ENCODE data around the gene RBP4.

Gene RBP4

DNA sequence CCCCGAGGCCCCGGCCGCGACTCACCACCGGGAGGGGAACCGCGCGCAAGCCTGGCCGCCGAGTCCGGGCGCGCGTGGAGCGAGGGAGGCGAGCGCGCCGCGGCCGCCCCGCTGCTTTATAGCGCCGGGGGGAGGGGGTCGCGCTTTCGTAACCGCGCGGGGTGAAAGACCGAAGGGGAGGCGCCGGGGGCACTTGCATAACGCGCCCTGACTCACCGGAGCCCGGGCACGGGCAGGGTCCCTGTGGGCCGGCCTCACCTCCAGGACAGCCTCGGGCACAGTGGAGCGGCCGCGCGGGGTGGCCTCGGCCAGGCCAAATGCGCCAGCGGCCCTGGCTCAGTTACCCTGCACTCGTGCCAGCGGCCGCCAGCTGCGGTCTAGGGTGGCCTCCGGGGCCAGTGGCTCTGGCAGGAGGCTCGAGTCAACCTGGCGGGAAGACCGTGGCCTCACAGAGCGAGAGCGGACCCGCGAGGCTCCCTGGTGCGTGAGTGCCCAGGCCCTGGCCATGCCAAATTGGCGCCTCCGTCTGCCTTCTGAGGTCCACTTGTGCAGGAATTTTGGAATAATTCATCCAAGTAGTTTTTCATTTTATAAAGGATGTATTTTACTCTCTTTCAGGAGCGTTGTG lies at the start of gene RBP4:
TSS of gene RBP4 (minus strand) at position 90 of the 628 bp plus-strand sequence. CDS start 207 bp downstream, outside the sequence.
- in situ Hi-C loops (cut with MboI; ENCODE audit: low sequenced_read_pairs) = no loop called here

GRCh38 chr10:93639791-93640190 lies 38.8 kb upstream of the RBP4 start:
- in situ Hi-C loops (cut with MboI; ENCODE audit: low sequenced_read_pairs) = no loop called here

DNA sequence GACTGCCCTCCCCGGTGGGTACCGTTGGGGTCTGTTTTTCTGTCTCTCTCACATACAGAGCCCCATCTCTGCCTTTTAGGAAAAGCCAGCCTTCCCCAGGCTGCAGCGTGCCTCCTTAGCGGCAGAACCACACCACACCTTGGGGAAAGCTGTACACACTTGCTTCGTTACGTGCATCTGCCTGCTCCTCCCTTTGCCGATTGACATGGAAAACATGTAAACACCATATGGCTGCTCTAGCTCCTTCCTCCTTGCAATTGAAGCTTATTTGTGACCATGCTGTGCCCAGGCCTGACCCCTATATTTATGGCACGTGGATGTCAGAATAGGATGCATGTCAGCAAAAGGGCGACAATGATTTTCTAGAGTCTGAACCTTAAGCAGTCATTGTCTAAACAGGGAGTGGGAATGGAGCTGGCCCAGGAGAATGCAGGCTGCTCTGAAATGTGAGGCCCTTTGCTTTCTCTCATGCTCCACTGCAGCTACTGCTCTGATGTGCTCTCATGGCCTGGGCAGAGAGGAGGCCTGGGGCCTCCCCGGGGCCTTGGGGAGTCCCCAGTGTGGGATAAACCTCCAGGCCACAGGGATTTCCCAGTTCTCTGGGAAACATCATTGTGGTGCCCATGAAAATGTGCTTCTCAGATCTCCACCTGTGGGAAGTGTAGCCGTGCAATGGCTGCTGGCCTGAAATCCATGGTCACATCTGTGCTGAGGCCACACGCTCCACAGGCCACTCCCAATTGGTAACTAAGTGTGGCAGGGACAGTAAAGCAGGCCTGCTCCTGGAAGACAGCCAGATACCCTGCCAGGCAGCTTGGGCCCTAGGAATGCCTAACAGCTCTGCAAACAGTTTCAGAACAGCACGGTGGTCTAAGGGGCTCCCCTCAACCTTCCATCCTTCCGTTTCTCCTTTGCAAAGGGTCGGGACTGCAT lies 29.9 kb upstream of the RBP4 start:
- in situ Hi-C loops (cut with MboI; ENCODE audit: low sequenced_read_pairs) = no loop called here

GRCh38 chr10:93629647-93630305 lies 28.7 kb upstream of the RBP4 start:
- in situ Hi-C loops (cut with MboI; ENCODE audit: low sequenced_read_pairs) = no loop called here

- in situ Hi-C loops (cut with MboI; ENCODE audit: low sequenced_read_pairs) = no loop called here
Measured at GRCh38 chr10:93628858-93629257, 27.8 kb upstream of the RBP4 start.

GRCh38 chr10:93622942-93623341 lies 21.9 kb upstream of the RBP4 start:
- in situ Hi-C loops (cut with MboI; ENCODE audit: low sequenced_read_pairs) = no loop called here

- in situ Hi-C loops (cut with MboI; ENCODE audit: low sequenced_read_pairs) = no loop called here
Measured at GRCh38 chr10:93620925-93621324, 19.9 kb upstream of the RBP4 start.

GRCh38 chr10:93615576-93616235 lies 14.7 kb upstream of the RBP4 start:
- in situ Hi-C loops (cut with MboI; ENCODE audit: low sequenced_read_pairs) = no loop called here

DNA sequence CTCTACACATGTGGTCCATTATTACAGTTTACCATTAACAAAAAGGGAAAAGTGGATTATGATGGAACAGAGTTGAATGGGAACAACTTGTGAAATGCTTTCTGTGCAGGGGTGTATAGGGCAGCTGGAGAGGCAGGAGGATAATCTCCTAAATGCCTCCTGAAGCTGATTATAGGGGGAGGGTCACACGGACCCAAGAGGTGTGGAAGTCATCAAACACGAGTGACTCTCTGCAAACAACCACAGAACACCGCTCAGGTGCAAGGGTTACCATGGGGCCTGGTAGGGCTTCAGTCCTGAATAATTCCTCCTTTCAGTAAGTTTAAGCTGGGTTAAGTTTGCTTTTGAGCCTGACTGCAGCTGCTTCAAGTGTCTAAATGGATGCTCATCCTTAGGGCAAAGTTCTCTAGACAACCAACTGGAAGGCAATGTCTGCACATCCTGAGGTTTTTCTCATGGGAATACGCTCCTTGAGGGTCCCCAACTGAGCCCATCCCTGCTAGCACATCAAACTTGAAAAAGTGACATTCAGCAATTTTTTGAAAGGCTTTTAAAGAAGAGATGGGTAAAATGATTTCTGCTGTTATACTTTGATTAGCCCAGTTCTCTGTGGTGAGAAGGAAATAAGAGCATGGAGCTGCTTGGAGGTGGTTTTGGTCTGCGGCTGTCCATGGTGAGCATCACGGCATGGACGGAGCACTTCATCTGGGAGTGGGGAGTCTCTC lies 13.2 kb upstream of the RBP4 start:
- in situ Hi-C loops (cut with MboI; ENCODE audit: low sequenced_read_pairs) = no loop called here

DNA sequence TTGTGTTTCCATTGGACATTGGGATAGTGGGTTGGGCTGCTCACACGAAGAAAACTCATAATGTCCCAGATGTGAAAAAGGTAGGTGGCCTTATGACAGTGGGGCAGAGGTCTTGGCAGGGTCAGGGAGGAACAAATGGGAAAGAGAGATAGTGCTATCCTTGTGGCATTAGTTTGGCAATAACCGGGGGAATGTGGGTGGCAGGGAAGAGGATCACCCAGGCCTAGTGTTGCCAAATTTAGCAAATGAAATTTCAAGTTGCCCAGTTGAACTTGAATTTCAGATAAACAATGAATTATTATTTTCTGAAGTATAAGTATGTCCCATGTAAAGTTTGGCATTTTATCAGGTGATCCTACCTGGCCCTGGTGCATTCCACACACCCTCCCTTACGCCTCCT lies 12.1 kb upstream of the RBP4 start:
- in situ Hi-C loops (cut with MboI; ENCODE audit: low sequenced_read_pairs) = no loop called here

DNA sequence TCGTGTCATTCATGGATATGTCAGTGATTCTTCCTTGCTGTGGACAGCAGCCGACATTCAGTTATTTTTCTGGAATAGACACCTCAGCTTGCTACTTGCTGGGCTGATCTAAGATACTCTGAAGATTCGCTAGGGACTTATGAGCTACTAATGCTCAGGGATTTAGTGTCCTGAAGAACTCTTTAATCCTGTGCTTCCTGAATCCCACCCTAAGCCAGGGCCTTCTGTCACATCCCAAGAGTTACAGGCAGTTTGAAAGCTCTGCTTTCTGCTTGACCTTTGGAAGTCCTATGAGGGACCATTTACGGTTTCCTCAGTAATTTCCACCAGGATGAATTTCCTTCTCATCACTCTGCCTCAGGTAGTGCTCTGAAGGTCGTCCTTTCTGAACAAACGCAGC lies 11.3 kb upstream of the RBP4 start, which contains the start of gene PDE6C:
TSS of gene PDE6C (plus strand) at position 227 of the 400 bp plus-strand sequence. CDS start 189 bp downstream, outside the sequence.
- in situ Hi-C loops (cut with MboI; ENCODE audit: low sequenced_read_pairs) = no loop called here

DNA sequence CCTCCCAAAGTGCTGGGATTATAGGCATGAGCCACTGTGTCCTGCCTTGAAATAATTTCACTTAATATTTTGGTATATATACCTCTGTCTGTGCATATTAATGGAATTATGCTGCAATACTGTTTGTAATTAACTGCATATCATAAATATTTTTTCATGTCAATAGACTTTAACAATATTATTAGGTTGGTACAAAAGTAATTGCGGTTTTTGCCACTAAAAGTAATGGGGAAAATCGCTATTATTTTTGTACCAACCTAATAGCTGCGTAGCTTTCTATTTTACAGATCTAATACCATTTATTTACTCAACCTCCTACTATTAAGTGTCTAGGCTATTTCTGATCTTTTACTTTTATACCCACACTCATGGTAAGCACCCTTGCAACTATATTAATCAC lies 7.4 kb upstream of the RBP4 start:
- in situ Hi-C loops (cut with MboI; ENCODE audit: low sequenced_read_pairs) = no loop called here

GRCh38 chr10:93604146-93604545 lies 3.1 kb upstream of the RBP4 start:
- in situ Hi-C loops (cut with MboI; ENCODE audit: low sequenced_read_pairs) = no loop called here

DNA sequence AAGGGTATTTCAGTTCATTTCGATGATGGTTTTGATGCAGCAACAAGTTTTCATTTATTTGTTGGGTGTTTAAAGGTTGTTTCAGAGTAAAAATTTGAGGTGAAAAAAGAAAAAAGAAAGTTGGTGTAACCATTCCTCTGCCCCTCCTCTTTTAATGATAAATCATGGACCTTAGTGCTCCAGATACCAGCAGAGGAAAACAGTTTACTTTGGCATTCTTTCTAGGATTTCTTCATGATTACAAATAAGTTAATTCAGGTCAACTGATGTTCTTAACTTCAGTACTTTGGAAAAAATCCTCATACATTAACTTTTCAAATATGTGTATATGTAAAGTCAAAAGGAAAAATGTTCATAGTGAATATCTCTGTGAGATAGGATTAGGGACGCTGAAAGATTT lies 2.0 kb upstream of the RBP4 start:
- in situ Hi-C loops (cut with MboI; ENCODE audit: low sequenced_read_pairs) = no loop called here

DNA sequence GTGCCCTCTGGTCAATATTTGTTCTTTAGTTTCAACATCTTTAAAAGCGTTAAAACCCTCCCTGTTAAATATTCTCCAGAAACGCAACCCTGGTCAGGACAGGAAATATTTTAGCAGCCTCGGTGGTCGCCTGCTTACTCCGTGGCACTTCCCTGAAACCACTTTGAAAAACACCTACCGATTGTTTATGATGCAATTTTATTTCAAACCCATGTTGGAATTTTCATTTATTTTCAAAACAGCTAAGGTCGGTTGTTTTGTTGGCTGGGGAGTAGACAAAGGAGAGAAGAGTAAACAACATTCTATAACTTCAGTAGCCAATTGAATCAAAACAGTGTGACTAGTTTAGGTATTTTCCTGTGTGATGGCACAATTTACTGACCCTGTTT lies 733 bp upstream of the RBP4 start:
- in situ Hi-C loops (cut with MboI; ENCODE audit: low sequenced_read_pairs) = no loop called here

- in situ Hi-C loops (cut with MboI; ENCODE audit: low sequenced_read_pairs) = no loop called here
Measured at GRCh38 chr10:93600446-93601145, 439 bp downstream of the RBP4 start.

DNA sequence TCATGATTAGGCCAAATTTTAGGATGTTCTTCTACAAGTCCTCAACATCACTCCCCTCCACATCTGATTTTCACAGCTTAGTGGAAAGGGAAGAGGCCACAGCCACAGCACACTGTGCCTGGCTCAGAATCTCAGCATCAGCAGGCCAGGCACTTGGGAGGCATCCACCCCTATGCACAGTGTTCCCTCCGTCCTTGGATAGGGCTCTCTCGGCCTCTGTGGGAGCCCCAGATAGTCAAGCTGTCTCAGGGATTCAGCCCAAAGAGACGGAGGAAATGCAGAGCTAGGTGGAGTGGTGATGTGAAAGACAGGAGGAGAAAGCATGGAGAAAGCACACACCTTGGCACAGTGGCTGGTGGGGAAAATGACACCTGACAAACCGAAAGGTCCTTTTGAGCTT lies 1.3 kb downstream of the RBP4 start:
- in situ Hi-C loops (cut with MboI; ENCODE audit: low sequenced_read_pairs) = no loop called here

DNA sequence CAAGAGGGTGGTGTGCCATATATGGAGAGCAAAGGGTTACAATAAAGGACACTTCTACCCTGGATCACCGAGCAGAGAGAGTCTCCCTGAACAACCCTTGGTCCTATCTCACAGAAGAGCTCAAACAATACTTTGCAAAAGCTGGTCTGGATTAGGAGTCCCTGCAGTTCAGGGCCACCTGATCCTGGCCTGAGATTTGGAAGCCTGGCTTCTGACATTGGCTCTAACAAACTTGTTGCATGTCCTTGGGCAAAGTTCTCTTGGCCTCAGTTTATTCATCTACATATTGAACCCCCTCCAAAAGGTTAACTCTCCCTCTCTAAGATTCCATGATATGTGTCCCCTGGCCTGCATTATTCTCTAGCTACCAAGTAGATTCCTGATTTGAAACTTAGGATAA lies 1.7 kb downstream of the RBP4 start:
- in situ Hi-C loops (cut with MboI; ENCODE audit: low sequenced_read_pairs) = no loop called here

DNA sequence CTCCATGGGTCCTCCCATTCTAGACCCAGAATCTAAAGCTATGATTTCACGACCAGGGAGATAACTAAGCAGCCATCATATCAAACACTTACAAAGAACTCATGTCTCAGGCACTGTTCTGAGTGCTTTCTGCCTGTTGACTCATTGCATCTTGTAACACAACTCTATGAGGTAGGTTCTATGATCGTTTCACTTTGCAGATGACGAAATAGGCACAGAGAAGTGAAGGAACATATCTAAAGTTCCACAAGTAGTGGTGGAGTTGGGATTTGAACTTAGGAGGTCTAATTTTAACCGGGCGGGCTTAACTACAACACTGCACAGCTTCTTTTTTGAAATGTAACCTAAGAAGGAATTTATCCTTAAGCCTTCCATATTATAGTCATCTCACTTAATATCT lies 2.9 kb downstream of the RBP4 start:
- in situ Hi-C loops (cut with MboI; ENCODE audit: low sequenced_read_pairs) = no loop called here

DNA sequence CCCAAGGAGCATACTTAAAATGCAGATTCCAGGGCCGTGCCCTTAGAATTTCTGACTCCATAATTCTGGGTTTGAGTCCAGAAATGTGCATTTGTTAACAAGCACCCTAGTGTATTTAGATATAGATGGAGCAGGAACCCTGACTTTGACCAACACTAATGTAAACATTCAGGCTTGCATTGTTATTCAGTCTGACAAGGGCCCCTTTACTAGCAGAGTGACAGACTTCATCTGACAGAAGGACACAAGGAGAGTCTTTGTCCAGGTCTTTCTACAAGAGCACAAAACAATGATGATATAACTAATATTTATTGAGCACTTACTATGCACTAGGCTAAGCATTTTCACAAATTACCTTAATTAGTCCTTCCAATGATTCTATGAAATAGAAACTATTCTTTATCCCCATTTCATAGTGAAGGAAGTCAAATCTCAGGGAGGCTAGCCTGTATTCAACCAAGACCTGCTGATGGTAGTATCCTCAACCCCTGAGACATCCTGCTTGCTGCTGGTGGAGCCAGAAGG lies 3.9 kb downstream of the RBP4 start:
- in situ Hi-C loops (cut with MboI; ENCODE audit: low sequenced_read_pairs) = no loop called here

All from hTERT RPE-1 (cell line).